Endothelial cell of umbilical vein (primary cell): ENCODE results near the gene UBA6. TPM values are rescaled to one million over a fixed set of nuclear protein-coding genes. Genes with fewer than 3 reads are reported as not detected.
A peak's percentile ranks its signal among the peaks of the same experiment; 100 is the strongest.

Source experiments
- BruUV-seq: library from RNA; stranded (reverse); fragments of 400-500 nt; replicated peaks from 2 replicates; lab custom pipeline; 2021; lab: Mats Ljungman, UMichigan
- CTCF ChIA-PET: fragments of 300-600, 350-600 bp; sonication (Branson Sonifier 250); formaldehyde crosslinking; loops from one replicate; lab custom pipeline; 2021; ENCODE audit warnings: antibody characterized with exemption, inconsistent platforms; lab: Charles Lee
- POLR2A ChIA-PET: fragments of 300-600, 350-600 bp; sonication (Branson Sonifier 250); formaldehyde crosslinking; loops from one replicate; lab custom pipeline; 2021; ENCODE audit warnings: antibody characterized with exemption, inconsistent platforms; lab: Charles Lee
- DNase-seq: peaks from one replicate; pipeline ENCODE4 v3.0.0-alpha.2; 2011; ENCODE audit warnings: low read depth, low spot score
- FAIRE-seq: peaks from 2 replicates; lab custom pipeline; 2011; peaks lifted over from hg19 to GRCh38; lab: Jason Lieb, UNC
- H2AFZ ChIP-seq: 2 replicates; pipeline ENCODE4 v1.6.0; 2012; ENCODE audit warnings: low read depth, low read length, control low read depth, inconsistent platforms
- H3K27ac ChIP-seq: 2 replicates; pipeline ENCODE4 v1.5.1; 2011; ENCODE audit warnings: low read depth, mild to moderate bottlenecking, control low read depth, low read length, moderate library complexity; ENCODE audit not compliant: insufficient read depth
- H3K27me3 ChIP-seq, 2 experiments: 2 replicates each; pipeline versions ENCODE4 v1.6.0 to v1.6.1; 2011; ENCODE audit warnings: low read length in 2 of 2, mixed read lengths in 1 of 2; ENCODE audit not compliant: control insufficient read depth in 2 of 2, insufficient read depth in 2 of 2
- H3K36me3 ChIP-seq, 2 experiments: 2 replicates in 1 of 2; 3 replicates in 1 of 2; pipeline ENCODE4 v1.5.1; 2011; ENCODE audit warnings: low read length in 2 of 2, mild to moderate bottlenecking in 1 of 2, moderate library complexity in 1 of 2; ENCODE audit not compliant: control insufficient read depth in 2 of 2, insufficient read depth in 2 of 2; ENCODE audit errors: extremely low read depth in 1 of 2
- H3K4me1 ChIP-seq: 3 replicates; pipeline ENCODE4 v1.5.1; 2011; ENCODE audit warnings: mild to moderate bottlenecking, low read length; ENCODE audit not compliant: control insufficient read depth, insufficient read depth; ENCODE audit errors: extremely low read depth
- H3K4me2 ChIP-seq: 2 replicates; pipeline ENCODE4 v1.6.1; 2011; ENCODE audit warnings: low read length, control low read depth, mixed read lengths; ENCODE audit not compliant: insufficient read depth
- H3K4me3 ChIP-seq, 3 experiments: fragments of 200-600 bp in 1 of 3; sonication (generic), shearing (Covaris generic) in 1 of 3; replicated peaks in 1 of 3; 2 replicates each; pipeline ENCODE4 v1.5.1; 2011 to 2016; ENCODE audit warnings: control low read depth in 3 of 3, low read length in 3 of 3, mild to moderate bottlenecking in 2 of 3, inconsistent platforms in 1 of 3, low read depth in 1 of 3, moderate library complexity in 1 of 3; ENCODE audit not compliant: insufficient read depth in 1 of 3
- H3K79me2 ChIP-seq: 2 replicates; pipeline ENCODE4 v1.6.0; 2012; ENCODE audit warnings: low read length, inconsistent platforms; ENCODE audit not compliant: control insufficient read depth, insufficient read depth
- H3K9ac ChIP-seq: replicated peaks from 2 replicates; pipeline ENCODE3; 2011; ENCODE audit warnings: low read length, control low read depth; ENCODE audit not compliant: insufficient read depth; ENCODE audit errors: extremely low read depth
- H3K9me1 ChIP-seq: replicated peaks from 3 replicates; pipeline ENCODE4 v1.6.0; 2011; ENCODE audit warnings: mild to moderate bottlenecking, low read length; ENCODE audit not compliant: control insufficient read depth, insufficient read depth; ENCODE audit errors: extremely low read depth
- H3K9me3 ChIP-seq: replicated peaks from 2 replicates; pipeline ENCODE4 v1.5.1; 2012; ENCODE audit warnings: low read length, inconsistent platforms; ENCODE audit not compliant: control insufficient read depth, insufficient read depth
- H4K20me1 ChIP-seq: replicated peaks from 2 replicates; pipeline ENCODE3; 2011; ENCODE audit warnings: mild to moderate bottlenecking, low read length; ENCODE audit not compliant: control insufficient read depth, insufficient read depth; ENCODE audit errors: extremely low read depth
- EZH2 ChIP-seq: IDR thresholded peaks from 2 replicates; pipeline ENCODE4 v1.6.1; 2012; ENCODE audit warnings: borderline replicate concordance, low read depth, mild to moderate bottlenecking, moderate library complexity, low read length, inconsistent platforms; ENCODE audit not compliant: severe bottlenecking
- FOS ChIP-seq: IDR thresholded peaks from 2 replicates; pipeline ENCODE4 v1.6.1; 2011; ENCODE audit warnings: mild to moderate bottlenecking, low read length, moderate library complexity, borderline replicate concordance; ENCODE audit not compliant: insufficient read depth
- GATA2 ChIP-seq: IDR thresholded peaks from 2 replicates; pipeline ENCODE4 v1.7.0; 2011; ENCODE audit warnings: low read depth, mild to moderate bottlenecking, moderate library complexity, mixed read lengths, low read length; ENCODE audit not compliant: insufficient read length, insufficient read depth
- JUN ChIP-seq: IDR thresholded peaks from 2 replicates; pipeline ENCODE4 v1.6.1; 2011; ENCODE audit warnings: borderline replicate concordance, low read depth; ENCODE audit not compliant: insufficient read length, insufficient read depth
- MYC ChIP-seq: IDR thresholded peaks from one replicate; pipeline ENCODE4 v1.6.1; 2011; ENCODE audit warnings: mild to moderate bottlenecking, low read depth, low read length
- POLR2A ChIP-seq: IDR thresholded peaks from 2 replicates; pipeline ENCODE4 v1.6.1; 2012; ENCODE audit warnings: low read depth, mild to moderate bottlenecking, control low read depth, low read length
- POLR2AphosphoS5 ChIP-seq: IDR thresholded peaks from 2 replicates; pipeline ENCODE4 v1.6.1; 2012; ENCODE audit warnings: low read depth, mild to moderate bottlenecking, control low read depth, low read length, moderate library complexity; ENCODE audit not compliant: insufficient read depth
- dilution Hi-C: fragments of 300-500 bp; cut with MboI; formaldehyde crosslinking; loops from one replicate; pipeline ENCODE4 v1.15.0; 2019; ENCODE audit warnings: low sequenced_read_pairs; ENCODE audit not compliant: extremely low pct_ligation_motif_present
- intact Hi-C: fragments of 100-400 bp; cut with micrococcal nuclease; formaldehyde crosslinking; loops from one replicate; pipeline ENCODE4 v1.10.0; 2022
- polyA plus RNA-seq, 4 experiments: library from polyadenylated mRNA; depleted of rRNA in 3 of 4; stranded (reverse) in 3 of 4; unstranded in 1 of 4; fragments of >200 nt; gene quantifications; 2 replicates each; pipeline versions ENCODE4 v1.2.1 to v1.2.3, GENCODE V29; 2011 to 2012; ENCODE audit warnings: missing spikeins in 1 of 4
- total RNA-seq: library from RNA; stranded (reverse); gene quantifications from 2 replicates; pipeline ENCODE4 v1.2.3, GENCODE V29; 2021
- TF ChIP-seq, protein P1 (sequence below): IDR thresholded peaks from 2 replicates; pipeline ENCODE4 v1.6.1; 2011; ENCODE audit not compliant: insufficient read depth, insufficient read length
- TF ChIP-seq, protein P2 (sequence below), 2 donors: IDR thresholded peaks; 1 replicate in 1 of 2; 2 replicates in 1 of 2; pipeline ENCODE4 v1.5.1; 2011; ENCODE audit warnings: low read length in 2 of 2, mild to moderate bottlenecking in 2 of 2, moderate library complexity in 2 of 2, control low read depth in 1 of 2, inconsistent platforms in 1 of 2, low read depth in 1 of 2; ENCODE audit not compliant: insufficient read depth in 1 of 2; ENCODE audit errors: extremely low read depth in 1 of 2

UBA6 gene
- total and polyA plus RNA-seq, 2 donors (not counting 3 experiments of a cell fraction or from before 2014, with no cell fraction given) = 30.9 to 96.4 TPM

DNA sequence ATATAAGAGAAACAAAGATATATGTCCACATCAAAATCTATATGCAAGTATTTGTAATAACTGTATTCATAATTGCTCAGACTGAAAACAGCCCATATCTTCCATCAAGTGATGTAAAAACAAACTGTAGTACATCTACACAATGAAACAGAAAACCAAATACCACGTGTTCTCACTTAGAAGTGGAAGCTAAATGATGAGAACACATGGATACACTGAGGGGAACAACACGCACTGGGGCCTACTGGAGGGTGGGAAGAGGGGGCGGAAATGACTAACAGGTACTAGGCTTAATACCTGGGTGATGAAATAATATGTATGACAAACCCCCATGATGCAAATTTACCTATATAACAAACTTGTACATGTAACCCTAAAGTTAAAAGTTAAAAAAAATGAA, 42.7 kb downstream of the UBA6 start:
- H3K27ac ChIP-seq = no peak overlapping the region
- no peaks in the 10 kb centered on the region for H3K9me1 ChIP-seq
- no peaks in the 10 kb centered on the region for H4K20me1 ChIP-seq
- H3K79me2 ChIP-seq = no peaks in the 10 kb centered on the region
- H3K36me3 ChIP-seq = peaks cover 2 to 12% of the 10 kb centered on the region in 2 experiments
- H3K4me3 ChIP-seq = no peak overlapping the region
- no peak overlapping the region for H3K9ac ChIP-seq
- dilution Hi-C loops (no loop called here), intact Hi-C loops (no loop called here)
- H3K4me2 ChIP-seq = no peak overlapping the region
- no peaks in the 10 kb centered on the region for H3K27me3 ChIP-seq
- no peaks in the 10 kb centered on the region for H3K4me1 ChIP-seq
- TF ChIP-seq, protein P1, sequence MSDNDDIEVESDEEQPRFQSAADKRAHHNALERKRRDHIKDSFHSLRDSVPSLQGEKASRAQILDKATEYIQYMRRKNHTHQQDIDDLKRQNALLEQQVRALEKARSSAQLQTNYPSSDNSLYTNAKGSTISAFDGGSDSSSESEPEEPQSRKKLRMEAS = no peak
- no peak for TF ChIP-seq FOS
- DNase-seq = no peak
- no TSS peak for BruUV-seq
- ChIA-PET CTCF (no interaction called here), POLR2A (no interaction called here)
- no peak overlapping the region for H2AFZ ChIP-seq
- no peaks in the 10 kb centered on the region for H3K9me3 ChIP-seq
- no peak for FAIRE-seq

DNA sequence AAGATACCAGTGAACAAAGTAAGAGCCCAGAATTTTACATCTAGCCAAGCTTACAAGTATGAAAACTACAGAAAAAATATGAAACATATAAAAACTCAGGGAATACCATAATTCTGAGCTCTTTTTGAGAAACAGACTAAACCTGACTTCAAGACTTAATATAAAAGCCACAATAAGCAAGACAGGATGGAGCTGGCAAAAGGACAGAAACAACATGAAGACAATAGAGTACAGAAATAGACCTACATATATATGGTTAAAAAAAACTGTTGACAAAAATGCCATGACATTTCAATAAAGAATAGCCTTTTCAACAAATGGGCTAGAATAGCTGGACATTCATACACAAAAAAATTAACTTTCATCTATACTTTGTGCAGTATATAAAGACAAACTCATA, 49.4 kb downstream of the UBA6 start:
- CTCF ChIA-PET = interaction anchor here (1.1 to 1.7 kb wide), 4 partner anchors 19 to 127 kb away, joined by 3 to 5 read pairs (median 4); no protein-coding TSS in a partner anchor
- no peak overlapping the region for H3K4me3 ChIP-seq
- intact Hi-C loops (no loop called here), dilution Hi-C loops (no loop called here)
- H3K4me2 ChIP-seq = peak overlapping the region; percentile 31
- FAIRE-seq (peak; percentile 48), DNase-seq (peak; percentile 86)
- H3K9ac ChIP-seq = peak overlapping the region; percentile 37
- POLR2A ChIA-PET = interaction anchor here (0.6 kb wide), 1 partner anchor 19 kb away, joined by 3 read pairs; no protein-coding TSS in a partner anchor
- TF ChIP-seq FOS = no peak
- no peak for TF ChIP-seq JUN
- no peak for TF ChIP-seq EZH2
- TF ChIP-seq GATA2 = no peak
- TF ChIP-seq MYC = no peak
- TF ChIP-seq POLR2AphosphoS5 = no peak
- TF ChIP-seq POLR2A = no peak
- TF ChIP-seq, protein P1 = no peak
- TF ChIP-seq, protein P2, sequence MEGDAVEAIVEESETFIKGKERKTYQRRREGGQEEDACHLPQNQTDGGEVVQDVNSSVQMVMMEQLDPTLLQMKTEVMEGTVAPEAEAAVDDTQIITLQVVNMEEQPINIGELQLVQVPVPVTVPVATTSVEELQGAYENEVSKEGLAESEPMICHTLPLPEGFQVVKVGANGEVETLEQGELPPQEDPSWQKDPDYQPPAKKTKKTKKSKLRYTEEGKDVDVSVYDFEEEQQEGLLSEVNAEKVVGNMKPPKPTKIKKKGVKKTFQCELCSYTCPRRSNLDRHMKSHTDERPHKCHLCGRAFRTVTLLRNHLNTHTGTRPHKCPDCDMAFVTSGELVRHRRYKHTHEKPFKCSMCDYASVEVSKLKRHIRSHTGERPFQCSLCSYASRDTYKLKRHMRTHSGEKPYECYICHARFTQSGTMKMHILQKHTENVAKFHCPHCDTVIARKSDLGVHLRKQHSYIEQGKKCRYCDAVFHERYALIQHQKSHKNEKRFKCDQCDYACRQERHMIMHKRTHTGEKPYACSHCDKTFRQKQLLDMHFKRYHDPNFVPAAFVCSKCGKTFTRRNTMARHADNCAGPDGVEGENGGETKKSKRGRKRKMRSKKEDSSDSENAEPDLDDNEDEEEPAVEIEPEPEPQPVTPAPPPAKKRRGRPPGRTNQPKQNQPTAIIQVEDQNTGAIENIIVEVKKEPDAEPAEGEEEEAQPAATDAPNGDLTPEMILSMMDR (IDR thresholded peaks at IDR 0.05; ENCODE audit: extremely low read depth in 1 of 2, insufficient read depth in 1 of 2, low read depth in 1 of 2, low read length in 2 of 2) = no peak
- H2AFZ ChIP-seq = no peak overlapping the region
- peaks cover 10% of the 10 kb centered on the region for H3K4me1 ChIP-seq
- H3K9me1 ChIP-seq = no peaks in the 10 kb centered on the region
- H3K79me2 ChIP-seq = no peaks in the 10 kb centered on the region
- no peaks in the 10 kb centered on the region for H3K27me3 ChIP-seq
- no peaks in the 10 kb centered on the region for H4K20me1 ChIP-seq
- BruUV-seq = no TSS peak
- H3K27ac ChIP-seq = peak overlapping the region; percentile 18
- H3K9me3 ChIP-seq = no peaks in the 10 kb centered on the region
- no peaks in the 10 kb centered on the region for H3K36me3 ChIP-seq
